GM21526 (cell line): Measurements from ENCODE around the gene OR2AT4.

Experiments
- ATAC-seq: cut with Tn5 transposase; IDR thresholded peaks from one replicate; pipeline ENCODE4 v1.9.1; 2021; ENCODE audit warnings: moderate library complexity; ENCODE audit not compliant: unreplicated experiment, low FRiP score

The OR2AT4 gene

DNA sequence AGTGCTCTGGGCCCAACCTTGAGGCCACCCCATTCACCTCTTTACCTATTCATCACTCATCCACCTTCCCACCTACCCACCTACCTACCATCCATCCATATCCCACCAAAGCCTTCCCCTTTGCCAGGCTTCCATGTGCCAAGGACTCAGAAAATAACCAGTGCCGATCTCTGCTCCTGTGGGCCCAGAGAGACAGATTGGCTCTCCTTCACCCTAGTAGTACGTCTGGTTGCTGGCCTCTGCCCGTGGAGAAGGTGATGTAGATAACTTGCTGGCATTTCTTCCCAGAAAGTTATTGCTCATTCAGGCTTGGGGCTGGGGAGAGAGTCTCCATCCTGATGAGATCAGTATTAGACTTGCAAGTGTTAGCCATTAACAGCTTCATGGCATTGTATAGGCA is 62.8 kb downstream of the OR2AT4 start:
- ATAC-seq = no peak

DNA sequence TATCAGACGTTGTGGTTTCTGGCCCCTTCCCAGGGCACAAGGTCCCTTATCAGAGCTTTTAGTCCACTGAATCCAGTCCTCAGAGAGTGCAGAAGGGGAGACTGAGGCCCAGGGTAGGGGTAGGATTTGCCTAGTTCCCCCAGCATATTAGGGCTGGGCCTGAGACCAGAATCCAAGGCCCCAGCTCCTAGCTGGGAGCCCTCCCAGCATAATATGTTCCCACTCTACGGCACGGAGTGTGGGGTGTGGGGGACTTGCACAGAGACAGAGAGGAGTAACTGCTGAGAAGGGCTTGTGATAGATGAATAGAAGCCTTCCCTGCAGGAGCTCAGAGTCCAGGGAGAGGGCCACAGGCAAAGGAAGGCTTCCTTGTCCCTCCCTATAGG is 64.1 kb downstream of the OR2AT4 start:
- no peak for ATAC-seq

DNA sequence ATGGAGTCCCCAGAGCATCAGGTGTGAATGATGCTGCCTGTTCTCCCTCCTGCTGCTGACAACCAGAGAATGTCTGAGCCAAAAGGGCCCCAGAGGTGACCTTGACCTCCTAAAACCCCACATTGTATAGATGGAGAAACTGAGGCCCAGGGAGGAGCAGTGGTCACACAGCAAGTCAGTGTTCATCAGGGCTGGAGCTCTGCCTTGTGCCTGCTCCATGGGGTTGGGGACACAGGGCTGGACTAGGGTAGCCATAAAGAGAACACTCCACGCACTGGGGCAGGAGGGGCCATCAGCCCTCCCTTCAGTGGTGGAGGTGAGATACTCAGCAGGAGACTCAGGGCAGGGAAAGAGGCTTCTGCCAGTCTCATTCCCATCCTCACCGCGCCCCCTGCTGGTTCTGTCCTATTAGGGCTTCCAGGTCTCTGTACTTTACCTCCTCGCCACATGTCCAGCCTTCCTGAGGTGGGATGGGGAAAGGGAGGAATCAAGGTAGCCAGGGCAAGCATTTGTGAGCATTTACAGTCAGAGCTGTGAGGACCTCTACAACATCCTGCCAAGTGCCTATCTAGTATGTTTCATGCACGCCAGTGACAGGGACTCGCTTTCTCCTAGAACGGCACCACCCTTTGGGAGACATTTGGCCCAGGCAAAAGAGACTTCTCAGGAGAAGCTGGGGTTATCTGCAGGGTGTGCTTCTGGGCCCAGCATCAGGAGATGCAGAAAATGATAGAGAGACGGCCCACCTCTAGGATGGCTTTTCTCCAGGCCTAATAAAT is 64.7 kb downstream of the OR2AT4 start:
- ATAC-seq = no peak
